ENCODE results near the gene TMEM94. TPM values are rescaled to one million over a fixed set of nuclear protein-coding genes. Genes with fewer than 3 reads are reported as not detected.

TMEM94 gene
- total RNA-seq, 1 experiment from 2014 or later: 67.0 TPM

DNA sequence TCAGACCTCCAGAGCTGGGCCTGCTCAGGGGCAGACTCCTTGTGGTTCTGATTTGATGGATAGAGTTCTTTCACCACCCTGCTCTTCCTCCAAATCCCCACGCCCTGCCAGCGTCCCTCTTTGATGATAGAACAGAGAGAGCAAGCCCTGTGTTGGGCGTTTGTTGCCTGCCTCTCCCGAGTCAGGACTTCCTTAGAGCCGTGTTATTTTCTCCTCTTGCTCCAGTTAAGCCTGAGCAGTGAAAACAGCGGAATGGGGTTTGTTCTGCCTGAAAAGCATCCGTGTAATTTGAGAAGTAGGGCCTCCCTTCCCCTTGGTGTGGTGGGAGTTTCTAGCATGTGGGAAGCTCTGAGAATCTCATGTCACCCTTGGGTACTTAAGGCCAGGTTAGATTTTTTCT is 22.1 kb downstream of the TMEM94 start:
- intact Hi-C loops (cut with micrococcal nuclease; ENCODE audit: unreplicated experiment): no loop called here
- H3K36me3 ChIP-seq (ENCODE audit: insufficient read depth, low read length, poor library complexity, severe bottlenecking): no peaks in the 10 kb centered on the region
- BruUV-seq (replicated peaks): TSS peak; percentile 46
- no peaks in the 10 kb centered on the region for H3K27me3 ChIP-seq (replicated peaks; ENCODE audit: insufficient read depth, low read depth, low read length, poor library complexity)
- ChIA-PET POLR2A (ENCODE audit: low non-redundant PET) (no interaction called here), CTCF (no interaction called here)
- no peaks in the 10 kb centered on the region for H3K9me3 ChIP-seq (ENCODE audit: low read depth, low read length, poor library complexity, severe bottlenecking)
- no peak overlapping the region for H3K4me3 ChIP-seq (ENCODE audit: low read depth, low read length, poor library complexity, severe bottlenecking)
- TF ChIP-seq EZH2 (IDR thresholded peaks at IDR 0.05; ENCODE audit: borderline replicate concordance, low read depth, low read length, poor library complexity, severe bottlenecking): no peak
- TF ChIP-seq, protein P1, sequence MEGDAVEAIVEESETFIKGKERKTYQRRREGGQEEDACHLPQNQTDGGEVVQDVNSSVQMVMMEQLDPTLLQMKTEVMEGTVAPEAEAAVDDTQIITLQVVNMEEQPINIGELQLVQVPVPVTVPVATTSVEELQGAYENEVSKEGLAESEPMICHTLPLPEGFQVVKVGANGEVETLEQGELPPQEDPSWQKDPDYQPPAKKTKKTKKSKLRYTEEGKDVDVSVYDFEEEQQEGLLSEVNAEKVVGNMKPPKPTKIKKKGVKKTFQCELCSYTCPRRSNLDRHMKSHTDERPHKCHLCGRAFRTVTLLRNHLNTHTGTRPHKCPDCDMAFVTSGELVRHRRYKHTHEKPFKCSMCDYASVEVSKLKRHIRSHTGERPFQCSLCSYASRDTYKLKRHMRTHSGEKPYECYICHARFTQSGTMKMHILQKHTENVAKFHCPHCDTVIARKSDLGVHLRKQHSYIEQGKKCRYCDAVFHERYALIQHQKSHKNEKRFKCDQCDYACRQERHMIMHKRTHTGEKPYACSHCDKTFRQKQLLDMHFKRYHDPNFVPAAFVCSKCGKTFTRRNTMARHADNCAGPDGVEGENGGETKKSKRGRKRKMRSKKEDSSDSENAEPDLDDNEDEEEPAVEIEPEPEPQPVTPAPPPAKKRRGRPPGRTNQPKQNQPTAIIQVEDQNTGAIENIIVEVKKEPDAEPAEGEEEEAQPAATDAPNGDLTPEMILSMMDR (conservative IDR thresholded peaks at IDR 0.05; ENCODE audit: low read depth, low read length): no peak
- H3K4me1 ChIP-seq (ENCODE audit: insufficient read depth, low read length, poor library complexity, severe bottlenecking): no peaks in the 10 kb centered on the region
- no peak for DNase-seq (ENCODE audit: low spot score)
- no peak overlapping the region for H3K27ac ChIP-seq (ENCODE audit: low read depth, low read length, poor library complexity, severe bottlenecking)

DNA sequence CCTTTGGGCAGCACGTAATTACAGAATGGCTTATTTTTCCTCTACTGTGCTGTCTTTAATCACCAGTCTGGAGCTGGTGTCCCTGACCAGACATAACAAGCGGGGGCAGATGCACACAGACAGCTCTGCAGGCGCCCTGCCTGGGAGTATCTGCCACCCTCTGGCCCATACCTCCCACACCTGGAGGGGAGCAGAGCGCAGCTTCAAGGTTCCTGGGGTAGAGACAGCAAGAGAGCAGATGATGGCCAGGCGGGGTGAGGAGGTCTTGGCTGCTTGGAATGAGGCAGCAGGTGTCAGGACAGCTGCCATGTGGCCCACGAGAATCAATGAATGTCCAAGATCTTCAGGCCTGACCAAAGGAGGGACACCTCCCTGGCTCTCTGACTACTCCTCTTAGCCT is 23.8 kb downstream of the TMEM94 start:
- Histone ChIP-seq H3K36me3 (ENCODE audit: insufficient read depth, low read length, poor library complexity, severe bottlenecking) (no peaks in the 10 kb centered on the region), H3K4me1 (ENCODE audit: insufficient read depth, low read length, poor library complexity, severe bottlenecking) (no peaks in the 10 kb centered on the region), H3K9me3 (ENCODE audit: low read depth, low read length, poor library complexity, severe bottlenecking) (no peaks in the 10 kb centered on the region), H3K27ac (ENCODE audit: low read depth, low read length, poor library complexity, severe bottlenecking) (no peak overlapping the region), H3K27me3 (replicated peaks; ENCODE audit: insufficient read depth, low read depth, low read length, poor library complexity) (no peaks in the 10 kb centered on the region), H3K4me3 (ENCODE audit: low read depth, low read length, poor library complexity, severe bottlenecking) (no peak overlapping the region)
- intact Hi-C loops (cut with micrococcal nuclease; ENCODE audit: unreplicated experiment): no loop called here
- BruUV-seq (replicated peaks): no TSS peak
- no peak for DNase-seq (ENCODE audit: low spot score)
- ChIA-PET POLR2A (ENCODE audit: low non-redundant PET) (no interaction called here), CTCF (interaction anchor here (0.5 to 0.6 kb wide), 2 partner anchors 10 to 45 kb away, joined by 3 to 5 read pairs; partner anchors contain the start of gene LLGL2)
- TF ChIP-seq EZH2 (IDR thresholded peaks at IDR 0.05; ENCODE audit: borderline replicate concordance, low read depth, low read length, poor library complexity, severe bottlenecking): no peak
- TF ChIP-seq, protein P1 (conservative IDR thresholded peaks at IDR 0.05; ENCODE audit: low read depth, low read length): no peak

DNA sequence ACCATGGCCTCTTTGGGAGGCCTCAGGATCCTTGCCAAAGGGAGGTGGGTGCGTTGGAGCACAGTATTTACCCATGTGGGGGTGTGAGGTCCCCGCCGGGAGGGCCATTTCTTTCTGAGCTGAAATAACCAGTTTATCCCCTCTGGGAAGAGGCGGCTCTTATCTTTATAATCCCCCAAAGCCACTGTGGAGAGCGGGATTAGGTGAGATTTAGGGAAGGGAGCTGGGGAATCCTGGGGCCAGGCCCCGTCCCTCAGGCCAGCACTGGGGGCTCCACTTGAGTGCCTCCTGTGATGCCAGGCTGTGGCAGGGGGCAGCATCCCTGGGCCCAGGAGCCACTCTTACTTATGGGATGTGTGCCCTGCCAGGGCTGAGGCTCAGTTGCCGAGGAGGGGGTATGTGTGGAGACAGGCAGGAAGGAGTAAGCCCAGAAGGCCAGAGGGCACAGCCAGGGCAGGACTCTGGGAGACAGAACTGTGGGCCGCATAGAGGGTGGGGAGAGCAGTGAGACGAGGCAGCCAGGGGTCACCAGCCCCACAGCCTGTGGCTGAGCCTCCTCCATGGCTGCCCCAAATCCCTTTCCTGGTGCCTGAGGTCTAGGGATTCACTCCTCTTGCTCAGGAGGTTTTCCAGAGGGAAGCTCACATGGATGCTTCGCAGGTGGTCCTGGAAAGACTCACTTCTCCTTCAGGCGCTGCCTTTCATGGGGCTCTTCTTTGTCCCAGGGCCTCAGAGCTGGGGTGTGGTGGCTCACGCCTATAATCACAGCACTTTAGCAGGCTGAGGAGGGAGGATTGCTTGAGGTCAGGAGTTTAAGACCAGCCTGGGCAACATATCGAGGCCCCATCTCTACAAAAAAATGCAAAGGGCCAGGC is 25.0 kb downstream of the TMEM94 start:
- Histone ChIP-seq H3K27me3 (replicated peaks; ENCODE audit: insufficient read depth, low read depth, low read length, poor library complexity) (no peaks in the 10 kb centered on the region), H3K9me3 (ENCODE audit: low read depth, low read length, poor library complexity, severe bottlenecking) (no peaks in the 10 kb centered on the region), H3K27ac (ENCODE audit: low read depth, low read length, poor library complexity, severe bottlenecking) (no peak overlapping the region), H3K36me3 (ENCODE audit: insufficient read depth, low read length, poor library complexity, severe bottlenecking) (no peaks in the 10 kb centered on the region), H3K4me3 (ENCODE audit: low read depth, low read length, poor library complexity, severe bottlenecking) (no peak overlapping the region), H3K4me1 (ENCODE audit: insufficient read depth, low read length, poor library complexity, severe bottlenecking) (no peaks in the 10 kb centered on the region)
- BruUV-seq (replicated peaks): no TSS peak
- ChIA-PET POLR2A (ENCODE audit: low non-redundant PET) (no interaction called here), CTCF (interaction anchor here (0.5 to 0.6 kb wide), 2 partner anchors 11 to 44 kb away, joined by 3 to 5 read pairs; partner anchors contain the start of gene LLGL2)
- no peak for DNase-seq (ENCODE audit: low spot score)
- no peak for TF ChIP-seq EZH2 (IDR thresholded peaks at IDR 0.05; ENCODE audit: borderline replicate concordance, low read depth, low read length, poor library complexity, severe bottlenecking)
- TF ChIP-seq, protein P1 (conservative IDR thresholded peaks at IDR 0.05; ENCODE audit: low read depth, low read length): no peak
- intact Hi-C loops (cut with micrococcal nuclease; ENCODE audit: unreplicated experiment): no loop called here

All from A673 (cell line).